KMS-11 (cell line): ENCODE data around the gene SNX22.

Experiments
- H2AFZ ChIP-seq: fragments of 200-600 bp; sonication (generic); 2 replicates; pipeline ENCODE4 v1.6.1; 2016; ENCODE audit warnings: antibody characterized with exemption, mixed run types, low read depth
- H3K27ac ChIP-seq: fragments of 200-600 bp; sonication (generic); 2 replicates; pipeline ENCODE4 v1.6.1; 2016; ENCODE audit warnings: mild to moderate bottlenecking, mixed run types
- H3K27me3 ChIP-seq: fragments of 200-600 bp; sonication (generic); 2 replicates; pipeline ENCODE4 v1.6.1; 2017; ENCODE audit warnings: mild to moderate bottlenecking, low read depth, mixed run types, moderate library complexity; ENCODE audit not compliant: insufficient read depth
- H3K36me3 ChIP-seq: fragments of 200-600 bp; sonication (generic); 2 replicates; pipeline ENCODE4 v1.6.1; 2017; ENCODE audit warnings: mild to moderate bottlenecking, mixed run types; ENCODE audit not compliant: insufficient read depth
- H3K4me1 ChIP-seq: fragments of 200-600 bp; sonication (generic); 2 replicates; pipeline ENCODE4 v1.6.1; 2016; ENCODE audit warnings: mild to moderate bottlenecking, low read depth, mixed run types; ENCODE audit not compliant: poor library complexity, severe bottlenecking
- H3K4me2 ChIP-seq: fragments of 200-600 bp; sonication (generic); 2 replicates; pipeline ENCODE4 v1.7.0; 2016; ENCODE audit warnings: mild to moderate bottlenecking, mixed run types
- H3K4me3 ChIP-seq: fragments of 200-600 bp; sonication (generic); IDR thresholded peaks from 2 replicates; pipeline ENCODE4 v1.6.1; 2017; ENCODE audit warnings: low read depth, low read length, mixed read lengths; ENCODE audit not compliant: insufficient read depth
- H3K79me2 ChIP-seq: fragments of 200-600 bp; sonication (generic); 2 replicates; pipeline ENCODE4 v1.6.1; 2016; ENCODE audit warnings: low read depth, mixed run types; ENCODE audit not compliant: insufficient read depth
- H3K9ac ChIP-seq: fragments of 200-600 bp; sonication (generic); 2 replicates; pipeline ENCODE4 v1.6.1; 2016; ENCODE audit warnings: mild to moderate bottlenecking, mixed run types
- H4K20me1 ChIP-seq: fragments of 200-600 bp; sonication (generic); 2 replicates; pipeline ENCODE4 v1.6.1; 2016; ENCODE audit warnings: mild to moderate bottlenecking, mixed run types; ENCODE audit not compliant: insufficient read depth
- CTCF ChIP-seq: fragments of 200-600 bp; sonication (generic); conservative IDR thresholded peaks from 2 replicates; pipeline ENCODE4 v1.6.1; 2017; ENCODE audit warnings: low read depth, mild to moderate bottlenecking, antibody characterized with exemption, low read length, moderate library complexity, mixed read lengths

SNX22 gene

DNA sequence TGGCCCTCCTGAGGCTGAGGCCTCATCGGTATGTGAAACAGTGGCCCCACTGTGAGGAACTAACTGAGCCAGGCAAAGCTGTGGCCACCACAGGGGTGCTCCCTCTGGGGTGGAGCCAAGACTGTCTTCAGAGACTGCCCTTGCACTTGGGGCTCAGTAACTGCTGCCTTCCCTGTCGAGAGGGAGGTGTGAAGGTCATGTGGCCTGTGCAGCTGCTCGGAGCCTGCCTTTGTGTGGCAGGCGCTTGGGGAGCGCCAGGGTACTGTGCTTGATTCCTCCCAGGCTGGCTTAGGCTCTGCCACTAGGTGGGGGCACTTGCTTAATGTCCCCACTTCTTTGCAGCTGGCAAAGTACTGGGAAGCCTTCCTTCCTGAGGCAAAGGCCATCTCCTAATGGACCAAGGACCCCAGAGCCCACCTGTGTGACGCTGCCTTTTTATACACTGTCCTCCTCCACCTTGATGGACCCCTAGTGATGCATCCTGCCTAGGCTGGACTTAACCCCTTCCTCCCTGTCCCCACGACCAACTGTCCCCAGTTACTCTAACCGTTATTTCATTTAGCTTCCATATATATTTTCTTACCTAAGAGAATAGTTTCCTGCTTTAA lies 14.2 kb upstream of the SNX22 start:
- TF ChIP-seq CTCF, result no peak
- H3K27ac ChIP-seq, result no peak overlapping the region
- no peak overlapping the region for H3K4me2 ChIP-seq
- H3K79me2 ChIP-seq, result no peaks in the 10 kb centered on the region
- H3K4me3 ChIP-seq, result no peak overlapping the region
- no peak overlapping the region for H2AFZ ChIP-seq
- no peaks in the 10 kb centered on the region for H3K4me1 ChIP-seq
- no peaks in the 10 kb centered on the region for H4K20me1 ChIP-seq
- no peaks in the 10 kb centered on the region for H3K36me3 ChIP-seq
- H3K9ac ChIP-seq, result no peak overlapping the region
- H3K27me3 ChIP-seq, result no peaks in the 10 kb centered on the region

GRCh38 chr15:64138331-64138941 lies 13.1 kb upstream of the SNX22 start:
- H3K27me3 ChIP-seq, result no peaks in the 10 kb centered on the region
- no peak overlapping the region for H3K27ac ChIP-seq
- H3K4me3 ChIP-seq, result no peak overlapping the region
- H3K36me3 ChIP-seq, result no peaks in the 10 kb centered on the region
- H3K9ac ChIP-seq, result no peak overlapping the region
- no peak overlapping the region for H2AFZ ChIP-seq
- no peaks in the 10 kb centered on the region for H3K4me1 ChIP-seq
- no peak for TF ChIP-seq CTCF
- no peaks in the 10 kb centered on the region for H3K79me2 ChIP-seq
- no peak overlapping the region for H3K4me2 ChIP-seq
- no peaks in the 10 kb centered on the region for H4K20me1 ChIP-seq

DNA sequence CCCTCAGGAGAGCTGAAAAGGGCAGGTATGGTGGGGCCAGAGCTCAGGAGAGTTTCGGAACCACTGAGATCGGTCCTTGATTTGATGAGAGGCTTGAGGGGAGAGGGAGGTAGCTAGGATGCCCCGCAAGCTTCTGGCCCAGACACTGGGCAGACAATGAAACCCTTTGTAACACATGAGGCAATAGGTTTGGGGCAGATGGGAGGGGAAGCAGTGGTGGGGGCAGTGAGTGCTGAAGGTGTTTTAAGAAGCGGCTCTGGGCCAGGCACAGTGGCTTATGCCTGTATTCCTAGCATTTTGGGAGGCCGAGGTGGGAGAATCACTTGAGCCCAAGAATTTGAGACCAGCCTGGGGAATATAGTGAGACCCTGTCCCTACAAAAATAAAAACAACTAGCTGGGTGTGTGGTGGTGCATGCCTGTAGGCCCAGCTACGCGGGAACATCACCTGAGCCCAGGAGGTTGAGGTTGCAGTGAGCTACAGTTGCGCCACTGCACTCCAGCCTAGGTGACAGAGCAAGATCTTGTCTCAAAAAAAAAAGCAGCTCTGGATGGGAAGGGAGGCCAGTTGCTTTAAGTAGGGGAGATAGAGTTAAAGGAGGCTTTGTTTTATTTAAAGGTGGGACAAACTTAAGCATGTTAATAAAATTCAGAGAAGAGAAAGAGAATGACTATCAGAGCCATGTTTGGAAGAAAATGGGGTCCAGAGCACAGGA lies 9.6 kb upstream of the SNX22 start:
- H3K4me3 ChIP-seq, result no peak overlapping the region
- H3K9ac ChIP-seq, result no peak overlapping the region
- H3K27me3 ChIP-seq, result no peaks in the 10 kb centered on the region
- H4K20me1 ChIP-seq, result no peaks in the 10 kb centered on the region
- no peaks in the 10 kb centered on the region for H3K4me1 ChIP-seq
- no peaks in the 10 kb centered on the region for H3K36me3 ChIP-seq
- H3K27ac ChIP-seq, result no peak overlapping the region
- TF ChIP-seq CTCF, result no peak
- H2AFZ ChIP-seq, result no peak overlapping the region
- H3K79me2 ChIP-seq, result no peaks in the 10 kb centered on the region
- no peak overlapping the region for H3K4me2 ChIP-seq

GRCh38 chr15:64143276-64143675 lies 8.3 kb upstream of the SNX22 start:
- no peaks in the 10 kb centered on the region for H3K27me3 ChIP-seq
- no peaks in the 10 kb centered on the region for H4K20me1 ChIP-seq
- no peak overlapping the region for H3K9ac ChIP-seq
- H3K4me3 ChIP-seq, result no peak overlapping the region
- no peaks in the 10 kb centered on the region for H3K79me2 ChIP-seq
- H3K27ac ChIP-seq, result no peak overlapping the region
- TF ChIP-seq CTCF, result no peak
- no peaks in the 10 kb centered on the region for H3K4me1 ChIP-seq
- no peak overlapping the region for H2AFZ ChIP-seq
- H3K36me3 ChIP-seq, result no peaks in the 10 kb centered on the region
- no peak overlapping the region for H3K4me2 ChIP-seq
